Panc1 (cell line): ENCODE measurements around the gene MUC2. TPM values are rescaled to one million over a fixed set of nuclear protein-coding genes. Genes with fewer than 3 reads are reported as not detected.

Source experiments
- ATAC-seq: fragments of 200-7000 bp; cut with Tn5 transposase; 2 replicates; pipeline ENCODE4 v1.9.1; 2020; ENCODE audit warnings: mild to moderate bottlenecking, moderate library complexity
- BruUV-seq: library from RNA; stranded (reverse); fragments of 400-500 nt; replicated peaks from 2 replicates; lab custom pipeline; 2021; lab: Mats Ljungman, UMichigan
- CTCF ChIA-PET: fragments of 300-600 bp; sonication (Branson Sonifier 250); formaldehyde crosslinking; loops from one replicate; lab custom pipeline; 2022; ENCODE audit warnings: antibody characterized with exemption; lab: Charles Lee
- POLR2A ChIA-PET: fragments of 300-600 bp; sonication (Branson Sonifier 250); formaldehyde crosslinking; loops from one replicate; lab custom pipeline; 2022; ENCODE audit warnings: antibody characterized with exemption; lab: Charles Lee
- DNase-seq: peaks from one replicate; pipeline ENCODE4 v3.0.0-alpha.2; 2010; ENCODE audit warnings: low read depth, low spot score
- H3K27ac ChIP-seq: 2 replicates; pipeline ENCODE4 v1.5.1; 2011; ENCODE audit warnings: mild to moderate bottlenecking, low read length, inconsistent platforms
- H3K27me3 ChIP-seq: fragments of 200-500 bp; sonication (Bioruptor generic); 2 replicates; pipeline ENCODE4 v1.6.0; 2014; ENCODE audit warnings: low read length, inconsistent platforms; ENCODE audit not compliant: control insufficient read depth, insufficient read depth
- H3K36me3 ChIP-seq: fragments of 200-500 bp; sonication (Bioruptor generic); 2 replicates; pipeline ENCODE4 v1.5.1; 2014; ENCODE audit warnings: inconsistent platforms, mild to moderate bottlenecking, low read length, moderate library complexity; ENCODE audit not compliant: control insufficient read depth, insufficient read depth
- H3K4me1 ChIP-seq: 2 replicates; pipeline ENCODE4 v1.5.1; 2011; ENCODE audit warnings: inconsistent platforms, mild to moderate bottlenecking, low read length, moderate library complexity; ENCODE audit not compliant: control insufficient read depth, insufficient read depth
- H3K4me3 ChIP-seq, 2 experiments: 2 replicates each; pipeline ENCODE4 v1.5.1; 2011 to 2012; ENCODE audit warnings: low read depth in 2 of 2, low read length in 2 of 2, mild to moderate bottlenecking in 2 of 2, inconsistent platforms in 1 of 2, moderate library complexity in 1 of 2
- H3K9me3 ChIP-seq: fragments of 200-500 bp; sonication (Bioruptor generic); 2 replicates; pipeline ENCODE4 v1.5.1; 2014; ENCODE audit warnings: low read depth, mild to moderate bottlenecking, inconsistent platforms, low read length, moderate library complexity; ENCODE audit not compliant: control insufficient read depth, insufficient read depth
- CTCF ChIP-seq: fragments of 450-650 bp; IDR thresholded peaks from 2 replicates; pipeline ENCODE4 v1.5.1; 2017; ENCODE audit warnings: mild to moderate bottlenecking
- POLR2AphosphoS5 ChIP-seq: IDR thresholded peaks from 2 replicates; pipeline ENCODE4 v1.6.1; 2012; ENCODE audit warnings: mild to moderate bottlenecking, low read depth, low read length, moderate library complexity
- REST ChIP-seq, 2 experiments: IDR thresholded peaks; 2 replicates each; pipeline ENCODE4 v1.6.1; 2011 to 2012; ENCODE audit warnings: low read depth in 2 of 2, control low read depth in 1 of 2, low read length in 1 of 2, mild to moderate bottlenecking in 1 of 2, moderate library complexity in 1 of 2; ENCODE audit not compliant: insufficient read depth in 1 of 2
- SIN3A ChIP-seq: IDR thresholded peaks from 2 replicates; pipeline ENCODE4 v1.6.1; 2012; ENCODE audit warnings: low read depth, mild to moderate bottlenecking, low read length, moderate library complexity, borderline replicate concordance; ENCODE audit not compliant: insufficient read depth
- TCF7L2 ChIP-seq: IDR thresholded peaks from 2 replicates; pipeline ENCODE4 v1.6.1; 2011; ENCODE audit warnings: mild to moderate bottlenecking, low read depth, low read length, inconsistent platforms
- in situ Hi-C: cut with HindIII; loops from 2 replicates; pipeline ENCODE4 v1.10.0; 2016; ENCODE audit warnings: low sequenced_read_pairs, low pct_unique_long_range_greater_than_20kb
- intact Hi-C: fragments of 100-400 bp; cut with micrococcal nuclease; formaldehyde crosslinking; loops from one replicate; pipeline ENCODE4 v1.10.0; 2022; ENCODE audit not compliant: unreplicated experiment
- total RNA-seq: library from RNA; stranded (reverse); gene quantifications from one replicate; pipeline ENCODE4 v1.2.1, GENCODE V29; 2021; ENCODE audit not compliant: unreplicated experiment

MUC2 gene
- total RNA-seq, 1 experiment from 2014 or later: 0.08 TPM

- DNase-seq (no peak), ATAC-seq (no peak)
- H3K4me3 ChIP-seq: no peak overlapping the region
- intact Hi-C loops: no loop called here
- TF ChIP-seq SIN3A: no peak
- no peak for TF ChIP-seq REST (IDR thresholded peaks at IDR 0.05; ENCODE audit: insufficient read depth in 1 of 2, low read depth in 2 of 2, low read length in 1 of 2)
- no peak for TF ChIP-seq TCF7L2
- no peak for TF ChIP-seq CTCF
- no peak for TF ChIP-seq POLR2AphosphoS5
- CTCF ChIA-PET: interaction anchor here (0.6 kb wide), 1 partner anchor 193 kb away, joined by 7 read pairs; no protein-coding TSS in a partner anchor
- no peaks in the 10 kb centered on the region for H3K27me3 ChIP-seq
- H3K36me3 ChIP-seq: no peaks in the 10 kb centered on the region
- BruUV-seq: no TSS peak
- H3K4me1 ChIP-seq: peaks cover 27% of the 10 kb centered on the region
- H3K27ac ChIP-seq: no peak overlapping the region
- in situ Hi-C loops: no loop called here
- no peaks in the 10 kb centered on the region for H3K9me3 ChIP-seq
- POLR2A ChIA-PET: interaction anchor here (0.6 kb wide), 1 partner anchor 10 kb away, joined by 3 read pairs; no protein-coding TSS in a partner anchor
Measured at GRCh38 chr11:1034456-1035295, 40.0 kb upstream of the MUC2 start.

GRCh38 chr11:1035577-1036283 lies 38.9 kb upstream of the MUC2 start:
- ChIA-PET POLR2A (interaction anchor here (0.5 to 0.6 kb wide), 2 partner anchors 198 to 413 kb away, joined by 3 to 21 read pairs; no protein-coding TSS in a partner anchor), CTCF (interaction anchor here (0.6 kb wide), 1 partner anchor 192 kb away, joined by 7 read pairs; no protein-coding TSS in a partner anchor)
- peaks cover 33% of the 10 kb centered on the region for H3K4me1 ChIP-seq
- H3K4me3 ChIP-seq: no peak overlapping the region
- no peaks in the 10 kb centered on the region for H3K9me3 ChIP-seq
- H3K27ac ChIP-seq: no peak overlapping the region; the same call in 1 of the 2 replicates
- ATAC-seq (peak; percentile 9), DNase-seq (no peak)
- intact Hi-C loops (no loop called here), in situ Hi-C loops (no loop called here)
- BruUV-seq: no TSS peak
- H3K36me3 ChIP-seq: no peaks in the 10 kb centered on the region
- TF ChIP-seq SIN3A (no peak), REST (IDR thresholded peaks at IDR 0.05; ENCODE audit: insufficient read depth in 1 of 2, low read depth in 2 of 2, low read length in 1 of 2) (no peak), CTCF (no peak), TCF7L2 (no peak), POLR2AphosphoS5 (no peak)
- H3K27me3 ChIP-seq: no peaks in the 10 kb centered on the region
